Measurements from ENCODE around the gene HNF4A.

Gene HNF4A

GRCh38 chr20:44389871-44390270, 34.4 kb downstream of the HNF4A start:
- Histone ChIP-seq H3K4me1 (ENCODE audit: control insufficient read depth in 2 of 2, insufficient read depth in 1 of 2, low read depth in 1 of 2, low read length in 2 of 2) (peaks cover 0 to 11% of the 10 kb centered on the region in 2 donors), H4K8ac (ENCODE audit: low read depth, low read length) (no peak overlapping the region), H2BK12ac (ENCODE audit: low read length) (no peak overlapping the region), H2BK15ac (ENCODE audit: low read length) (no peak overlapping the region), H3K27me3 (ENCODE audit: control insufficient read depth in 3 of 3, insufficient read depth in 3 of 3, low read depth in 1 of 3, low read length in 3 of 3) (peaks cover 0 to 8% (median 0%) of the 10 kb centered on the region in 3 experiments), H2BK120ac (ENCODE audit: low read depth, low read length) (no peak overlapping the region), H3K9ac (ENCODE audit: low read depth, low read length, poor library complexity) (no peak overlapping the region), H2AFZ (ENCODE audit: low read length) (no peak overlapping the region), H3K4me3 (ENCODE audit: low read length in 2 of 2) (no peak overlapping the region), H3K23ac (ENCODE audit: low read depth, low read length, poor library complexity) (no peak overlapping the region), H2AK5ac (ENCODE audit: low read depth, low read length) (no peak overlapping the region), H3K36me3 (replicated peaks in 1 of 2; ENCODE audit: control insufficient read depth in 2 of 2, insufficient read depth in 2 of 2, low read length in 2 of 2) (no peaks in the 10 kb centered on the region), H3K4ac (ENCODE audit: low read length) (no peak overlapping the region), H3K27ac (replicated peaks; ENCODE audit: low read length) (no peak overlapping the region), H3K14ac (ENCODE audit: low read length) (no peak overlapping the region), H2BK5ac (ENCODE audit: low read length) (no peak overlapping the region), H4K91ac (ENCODE audit: low read depth, low read length, poor library complexity) (no peak overlapping the region), H3K18ac (ENCODE audit: low read length) (no peak overlapping the region), H3K9me3 (replicated peaks in 1 of 2; ENCODE audit: control insufficient read depth in 2 of 2, insufficient read depth in 1 of 2, low read depth in 1 of 2, low read length in 2 of 2) (no peaks in the 10 kb centered on the region), H3K79me1 (ENCODE audit: low read depth, low read length) (no peaks in the 10 kb centered on the region), H3K4me2 (ENCODE audit: insufficient read depth, low read length, poor library complexity, severe bottlenecking) (no peak overlapping the region)
- DNase-seq (ENCODE audit: low spot score) = no peak
- no CpG with 5 or more reads among the region's 6 CpGs for WGBS, 2 donors (ENCODE audit: extremely low coverage in 2 of 2, insufficient read length in 2 of 2, insufficient replicate concordance in 1 of 2)

DNA sequence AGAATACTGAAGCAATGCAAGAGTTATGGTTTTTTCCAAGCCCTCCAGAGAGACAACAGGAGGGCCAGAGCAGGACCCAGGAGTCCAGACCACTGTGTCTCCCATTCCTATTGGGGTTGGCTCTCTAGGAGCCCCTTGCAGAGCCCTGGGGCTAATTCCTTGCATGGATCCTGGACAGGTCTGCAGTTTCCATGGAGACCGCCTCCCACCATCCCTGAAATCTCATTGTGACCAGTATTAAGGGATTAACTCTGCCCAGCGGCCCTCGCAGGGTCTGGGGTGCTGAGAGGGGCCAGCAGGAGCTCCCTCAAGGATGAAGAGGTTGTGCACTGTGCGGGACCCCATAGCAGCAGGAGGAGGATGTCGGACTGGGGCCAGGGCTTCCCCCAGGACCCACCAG, 34.8 kb downstream of the HNF4A start:
- Histone ChIP-seq H2BK120ac (ENCODE audit: low read depth, low read length) (no peak overlapping the region), H3K4me1 (ENCODE audit: control insufficient read depth in 2 of 2, insufficient read depth in 1 of 2, low read depth in 1 of 2, low read length in 2 of 2) (peaks cover 0 to 11% of the 10 kb centered on the region in 2 donors), H3K27me3 (ENCODE audit: control insufficient read depth in 3 of 3, insufficient read depth in 3 of 3, low read depth in 1 of 3, low read length in 3 of 3) (peaks cover 0 to 8% (median 0%) of the 10 kb centered on the region in 3 experiments), H2BK15ac (ENCODE audit: low read length) (no peak overlapping the region), H4K91ac (ENCODE audit: low read depth, low read length, poor library complexity) (no peak overlapping the region), H2BK12ac (ENCODE audit: low read length) (no peak overlapping the region), H3K27ac (replicated peaks; ENCODE audit: low read length) (no peak overlapping the region), H3K9ac (ENCODE audit: low read depth, low read length, poor library complexity) (peak overlapping the region; percentile 54), H2AFZ (ENCODE audit: low read length) (no peak overlapping the region), H4K8ac (ENCODE audit: low read depth, low read length) (no peak overlapping the region), H2BK5ac (ENCODE audit: low read length) (no peak overlapping the region), H3K14ac (ENCODE audit: low read length) (no peak overlapping the region), H3K36me3 (replicated peaks in 1 of 2; ENCODE audit: control insufficient read depth in 2 of 2, insufficient read depth in 2 of 2, low read length in 2 of 2) (no peaks in the 10 kb centered on the region), H3K79me1 (ENCODE audit: low read depth, low read length) (no peaks in the 10 kb centered on the region), H3K4me3 (ENCODE audit: low read length in 2 of 2) (no peak overlapping the region), H3K9me3 (replicated peaks in 1 of 2; ENCODE audit: control insufficient read depth in 2 of 2, insufficient read depth in 1 of 2, low read depth in 1 of 2, low read length in 2 of 2) (no peaks in the 10 kb centered on the region), H2AK5ac (ENCODE audit: low read depth, low read length) (no peak overlapping the region), H3K18ac (ENCODE audit: low read length) (peak overlapping the region; percentile 54), H3K4ac (ENCODE audit: low read length) (no peak overlapping the region), H3K4me2 (ENCODE audit: insufficient read depth, low read length, poor library complexity, severe bottlenecking) (no peak overlapping the region), H3K23ac (ENCODE audit: low read depth, low read length, poor library complexity) (no peak overlapping the region)
- no CpG with 5 or more reads among the region's 5 CpGs for WGBS, 2 donors (ENCODE audit: extremely low coverage in 2 of 2, insufficient read length in 2 of 2, insufficient replicate concordance in 1 of 2)
- DNase-seq (ENCODE audit: low spot score) = no peak

- no peak overlapping the region for H2AFZ ChIP-seq (ENCODE audit: low read length)
- H3K14ac ChIP-seq (ENCODE audit: low read length) = no peak overlapping the region
- no peak overlapping the region for H3K27ac ChIP-seq (replicated peaks; ENCODE audit: low read length)
- no peak overlapping the region for H2BK15ac ChIP-seq (ENCODE audit: low read length)
- no peak overlapping the region for H3K4ac ChIP-seq (ENCODE audit: low read length)
- H4K91ac ChIP-seq (ENCODE audit: low read depth, low read length, poor library complexity) = no peak overlapping the region
- no peak overlapping the region for H2BK120ac ChIP-seq (ENCODE audit: low read depth, low read length)
- H4K8ac ChIP-seq (ENCODE audit: low read depth, low read length) = no peak overlapping the region
- no peak overlapping the region for H2AK5ac ChIP-seq (ENCODE audit: low read depth, low read length)
- no CpG with 5 or more reads among the region's 8 CpGs for WGBS, 2 donors (ENCODE audit: extremely low coverage in 2 of 2, insufficient read length in 2 of 2, insufficient replicate concordance in 1 of 2)
- no peak for DNase-seq (ENCODE audit: low spot score)
- no peaks in the 10 kb centered on the region for H3K36me3 ChIP-seq (replicated peaks in 1 of 2; ENCODE audit: control insufficient read depth in 2 of 2, insufficient read depth in 2 of 2, low read length in 2 of 2)
- H3K4me3 ChIP-seq (ENCODE audit: low read length in 2 of 2) = no peak overlapping the region
- H2BK12ac ChIP-seq (ENCODE audit: low read length) = no peak overlapping the region
- H3K23ac ChIP-seq (ENCODE audit: low read depth, low read length, poor library complexity) = no peak overlapping the region
- H3K18ac ChIP-seq (ENCODE audit: low read length) = no peak overlapping the region
- no peaks in the 10 kb centered on the region for H3K79me1 ChIP-seq (ENCODE audit: low read depth, low read length)
- no peak overlapping the region for H3K4me2 ChIP-seq (ENCODE audit: insufficient read depth, low read length, poor library complexity, severe bottlenecking)
- H3K4me1 ChIP-seq (ENCODE audit: control insufficient read depth in 2 of 2, insufficient read depth in 1 of 2, low read depth in 1 of 2, low read length in 2 of 2) = peaks cover 0 to 11% of the 10 kb centered on the region in 2 donors
- H2BK5ac ChIP-seq (ENCODE audit: low read length) = no peak overlapping the region
- H3K27me3 ChIP-seq (ENCODE audit: control insufficient read depth in 3 of 3, insufficient read depth in 3 of 3, low read depth in 1 of 3, low read length in 3 of 3) = peaks cover 0 to 20% (median 0%) of the 10 kb centered on the region in 3 experiments
- H3K9me3 ChIP-seq (replicated peaks in 1 of 2; ENCODE audit: control insufficient read depth in 2 of 2, insufficient read depth in 1 of 2, low read depth in 1 of 2, low read length in 2 of 2) = no peaks in the 10 kb centered on the region
- H3K9ac ChIP-seq (ENCODE audit: low read depth, low read length, poor library complexity) = no peak overlapping the region
These were observed 36.7 kb downstream of the HNF4A start for GRCh38 chr20:44392088-44392775.

DNA sequence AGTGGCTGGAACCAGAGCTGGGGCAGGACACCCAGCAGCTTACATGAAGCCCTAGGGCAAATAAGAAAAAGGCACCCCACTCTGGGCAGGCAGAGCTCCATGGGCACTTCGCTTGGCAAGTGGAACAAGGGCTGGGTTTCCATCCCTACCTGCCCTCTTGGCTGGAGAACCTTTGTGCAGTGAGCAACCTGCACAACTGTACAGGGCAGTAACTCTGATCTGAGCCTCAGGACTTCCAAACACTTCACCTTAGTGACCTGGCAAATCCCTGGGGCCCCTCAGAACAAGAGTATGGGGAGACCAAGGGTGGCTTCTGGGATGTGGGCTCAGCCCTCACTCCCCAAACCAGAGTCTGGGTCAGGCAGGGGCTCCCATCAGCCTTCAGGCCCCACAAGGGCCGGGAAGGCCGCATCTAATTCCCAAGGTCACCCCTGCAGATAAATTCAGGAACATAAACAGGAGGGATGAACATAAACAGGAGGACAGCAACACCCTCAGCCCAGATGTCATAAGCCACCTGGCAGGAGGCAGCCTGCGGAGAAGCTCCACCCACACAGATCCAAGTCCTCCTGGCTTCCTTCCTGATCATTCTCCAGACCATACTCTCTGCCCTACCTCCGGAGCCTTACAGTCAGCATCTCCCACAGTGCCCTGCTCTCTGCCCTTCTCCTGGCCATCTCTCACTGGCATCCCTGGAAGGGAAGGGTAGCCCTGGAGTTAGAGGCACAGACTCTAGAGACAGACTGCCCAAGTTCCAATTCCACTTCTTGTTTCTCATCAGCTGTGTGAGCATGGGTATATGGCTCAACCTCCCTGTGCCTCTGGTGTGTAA, 37.5 kb downstream of the HNF4A start:
- H2BK5ac ChIP-seq (ENCODE audit: low read length) = no peak overlapping the region
- H3K18ac ChIP-seq (ENCODE audit: low read length) = no peak overlapping the region
- no peak overlapping the region for H3K9ac ChIP-seq (ENCODE audit: low read depth, low read length, poor library complexity)
- H3K9me3 ChIP-seq (replicated peaks in 1 of 2; ENCODE audit: control insufficient read depth in 2 of 2, insufficient read depth in 1 of 2, low read depth in 1 of 2, low read length in 2 of 2) = no peaks in the 10 kb centered on the region
- H3K36me3 ChIP-seq (replicated peaks in 1 of 2; ENCODE audit: control insufficient read depth in 2 of 2, insufficient read depth in 2 of 2, low read length in 2 of 2) = no peaks in the 10 kb centered on the region
- H3K23ac ChIP-seq (ENCODE audit: low read depth, low read length, poor library complexity) = no peak overlapping the region
- H2AFZ ChIP-seq (ENCODE audit: low read length) = no peak overlapping the region
- WGBS, 2 donors (ENCODE audit: extremely low coverage in 2 of 2, insufficient read length in 2 of 2, insufficient replicate concordance in 1 of 2) = no CpG with 5 or more reads among the region's 5 CpGs
- H2BK15ac ChIP-seq (ENCODE audit: low read length) = no peak overlapping the region
- H3K79me1 ChIP-seq (ENCODE audit: low read depth, low read length) = no peaks in the 10 kb centered on the region
- H4K91ac ChIP-seq (ENCODE audit: low read depth, low read length, poor library complexity) = no peak overlapping the region
- no peak overlapping the region for H2AK5ac ChIP-seq (ENCODE audit: low read depth, low read length)
- no peak overlapping the region for H3K14ac ChIP-seq (ENCODE audit: low read length)
- H3K4me2 ChIP-seq (ENCODE audit: insufficient read depth, low read length, poor library complexity, severe bottlenecking) = no peak overlapping the region
- no peak overlapping the region for H3K4me3 ChIP-seq (ENCODE audit: low read length in 2 of 2)
- H3K4me1 ChIP-seq (ENCODE audit: control insufficient read depth in 2 of 2, insufficient read depth in 1 of 2, low read depth in 1 of 2, low read length in 2 of 2) = peaks cover 0 to 11% of the 10 kb centered on the region in 2 donors
- H3K27ac ChIP-seq (replicated peaks; ENCODE audit: low read length) = no peak overlapping the region
- no peak overlapping the region for H3K4ac ChIP-seq (ENCODE audit: low read length)
- H4K8ac ChIP-seq (ENCODE audit: low read depth, low read length) = no peak overlapping the region
- H3K27me3 ChIP-seq (ENCODE audit: control insufficient read depth in 3 of 3, insufficient read depth in 3 of 3, low read depth in 1 of 3, low read length in 3 of 3) = peaks cover 0 to 20% (median 0%) of the 10 kb centered on the region in 3 experiments
- H2BK120ac ChIP-seq (ENCODE audit: low read depth, low read length) = no peak overlapping the region
- DNase-seq (ENCODE audit: low spot score) = no peak
- no peak overlapping the region for H2BK12ac ChIP-seq (ENCODE audit: low read length)

Data from neuronal stem cell (in vitro differentiated cells).